Measurements from ENCODE around the gene RARS2. TPM values are rescaled to one million over a fixed set of nuclear protein-coding genes. Genes with fewer than 3 reads are reported as not detected.

RARS2 gene
- total and polyA plus RNA-seq, 2 donors (not counting 3 experiments of a cell fraction or from before 2014, with no cell fraction given): 7.4 to 33.7 TPM

DNA sequence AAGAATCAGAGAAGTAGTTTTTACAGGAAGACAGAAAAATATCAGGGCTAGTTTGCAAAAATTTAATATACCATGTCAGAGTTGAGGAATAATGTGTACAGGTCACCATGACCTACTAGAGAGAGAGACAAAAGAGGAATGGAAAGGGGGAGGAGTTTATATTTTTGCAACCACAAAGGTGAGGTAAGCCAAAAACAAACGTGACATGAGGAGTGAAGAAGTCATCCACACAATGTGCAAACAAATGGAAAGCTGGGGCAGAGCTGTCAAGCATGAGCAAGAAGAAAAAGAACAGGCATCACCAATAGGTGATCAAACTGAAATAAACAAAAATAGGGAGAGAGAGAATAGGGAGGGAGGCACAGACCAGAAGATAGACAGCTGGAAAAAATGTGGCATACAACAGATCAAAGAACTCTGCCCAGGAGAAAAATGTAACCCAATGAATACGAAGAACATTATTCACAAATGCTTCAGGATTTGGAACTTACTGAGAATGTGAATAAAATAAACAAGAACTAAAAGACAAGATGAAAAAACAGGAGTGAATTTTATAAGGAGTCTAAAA is 15.5 kb downstream of the RARS2 start:
- dilution Hi-C loops (cut with MboI; ENCODE audit: extremely low pct_ligation_motif_present, low sequenced_read_pairs) (no loop called here), intact Hi-C loops (cut with micrococcal nuclease) (no loop called here)
- Histone ChIP-seq H2AFZ (ENCODE audit: low read depth, low read length) (no peak overlapping the region), H3K4me1 (ENCODE audit: control insufficient read depth, extremely low read depth, insufficient read depth, low read length) (peaks cover 26% of the 10 kb centered on the region), H3K9me1 (replicated peaks; ENCODE audit: control insufficient read depth, extremely low read depth, insufficient read depth, low read length) (no peaks in the 10 kb centered on the region), H3K27me3 (ENCODE audit: control insufficient read depth in 2 of 2, insufficient read depth in 2 of 2, low read length in 2 of 2) (no peaks in the 10 kb centered on the region), H3K36me3 (ENCODE audit: control insufficient read depth in 2 of 2, extremely low read depth in 1 of 2, insufficient read depth in 2 of 2, low read length in 2 of 2) (no peaks in the 10 kb centered on the region), H3K27ac (ENCODE audit: insufficient read depth, low read depth, low read length) (no peak overlapping the region), H3K9ac (replicated peaks; ENCODE audit: extremely low read depth, insufficient read depth, low read length) (no peak overlapping the region), H3K4me2 (ENCODE audit: insufficient read depth, low read length) (peak overlapping the region; percentile 52), H3K79me2 (ENCODE audit: control insufficient read depth, insufficient read depth, low read length) (peaks cover 74% of the 10 kb centered on the region), H3K9me3 (replicated peaks; ENCODE audit: control insufficient read depth, insufficient read depth, low read length) (no peaks in the 10 kb centered on the region), H4K20me1 (replicated peaks; ENCODE audit: control insufficient read depth, extremely low read depth, insufficient read depth, low read length) (no peaks in the 10 kb centered on the region), H3K4me3 (replicated peaks in 1 of 3; ENCODE audit: insufficient read depth in 1 of 3, low read depth in 1 of 3, low read length in 3 of 3) (no peak overlapping the region)
- TF ChIP-seq GATA2 (IDR thresholded peaks at IDR 0.05; ENCODE audit: insufficient read depth, insufficient read length, low read depth, low read length): no peak
- no peak for TF ChIP-seq FOS (IDR thresholded peaks at IDR 0.05; ENCODE audit: borderline replicate concordance, insufficient read depth, low read length)
- TF ChIP-seq, protein P1, sequence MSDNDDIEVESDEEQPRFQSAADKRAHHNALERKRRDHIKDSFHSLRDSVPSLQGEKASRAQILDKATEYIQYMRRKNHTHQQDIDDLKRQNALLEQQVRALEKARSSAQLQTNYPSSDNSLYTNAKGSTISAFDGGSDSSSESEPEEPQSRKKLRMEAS (IDR thresholded peaks at IDR 0.05; ENCODE audit: insufficient read depth, insufficient read length): no peak
- TF ChIP-seq POLR2AphosphoS5 (IDR thresholded peaks at IDR 0.05; ENCODE audit: insufficient read depth, low read depth, low read length): no peak
- TF ChIP-seq, protein P2, sequence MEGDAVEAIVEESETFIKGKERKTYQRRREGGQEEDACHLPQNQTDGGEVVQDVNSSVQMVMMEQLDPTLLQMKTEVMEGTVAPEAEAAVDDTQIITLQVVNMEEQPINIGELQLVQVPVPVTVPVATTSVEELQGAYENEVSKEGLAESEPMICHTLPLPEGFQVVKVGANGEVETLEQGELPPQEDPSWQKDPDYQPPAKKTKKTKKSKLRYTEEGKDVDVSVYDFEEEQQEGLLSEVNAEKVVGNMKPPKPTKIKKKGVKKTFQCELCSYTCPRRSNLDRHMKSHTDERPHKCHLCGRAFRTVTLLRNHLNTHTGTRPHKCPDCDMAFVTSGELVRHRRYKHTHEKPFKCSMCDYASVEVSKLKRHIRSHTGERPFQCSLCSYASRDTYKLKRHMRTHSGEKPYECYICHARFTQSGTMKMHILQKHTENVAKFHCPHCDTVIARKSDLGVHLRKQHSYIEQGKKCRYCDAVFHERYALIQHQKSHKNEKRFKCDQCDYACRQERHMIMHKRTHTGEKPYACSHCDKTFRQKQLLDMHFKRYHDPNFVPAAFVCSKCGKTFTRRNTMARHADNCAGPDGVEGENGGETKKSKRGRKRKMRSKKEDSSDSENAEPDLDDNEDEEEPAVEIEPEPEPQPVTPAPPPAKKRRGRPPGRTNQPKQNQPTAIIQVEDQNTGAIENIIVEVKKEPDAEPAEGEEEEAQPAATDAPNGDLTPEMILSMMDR (IDR thresholded peaks at IDR 0.05; ENCODE audit: extremely low read depth in 1 of 2, insufficient read depth in 1 of 2, low read depth in 1 of 2, low read length in 2 of 2): no peak
- no peak for TF ChIP-seq JUN (IDR thresholded peaks at IDR 0.05; ENCODE audit: borderline replicate concordance, insufficient read depth, insufficient read length, low read depth)
- no peak for TF ChIP-seq EZH2 (IDR thresholded peaks at IDR 0.05; ENCODE audit: borderline replicate concordance, low read depth, low read length, severe bottlenecking)
- TF ChIP-seq POLR2A (IDR thresholded peaks at IDR 0.05; ENCODE audit: low read depth, low read length): no peak
- no peak for TF ChIP-seq MYC (IDR thresholded peaks at IDR 0.05; ENCODE audit: low read depth, low read length)
- FAIRE-seq (no peak), DNase-seq (ENCODE audit: low read depth, low spot score) (no peak)
- CTCF ChIA-PET: no interaction called here
- BruUV-seq (replicated peaks): no TSS peak
- POLR2A ChIA-PET: no interaction called here
